DMS153 (cell line): Measurements from ENCODE around the gene RAB40C.

Experiments used
- DNase-seq: peaks from one replicate; lab custom pipeline; 2025; lab: John Stamatoyannopoulos, UW

The RAB40C gene

GRCh38 chr16:559021-559380, 30.9 kb upstream of the RAB40C start:
- no peak for DNase-seq

GRCh38 chr16:559411-560203, 30.3 kb upstream of the RAB40C start:
- DNase-seq, result no peak

GRCh38 chr16:560204-560700, 29.6 kb upstream of the RAB40C start, which contains the start of gene PRR35:
PRR35 (plus strand) TSS chr16:560394; CDS start chr16:563295, 2,901 bp downstream.
- DNase-seq, result no peak

- DNase-seq, result no peak
Measured at GRCh38 chr16:560701-561412, 29.0 kb upstream of the RAB40C start.

GRCh38 chr16:561413-561794, 28.5 kb upstream of the RAB40C start:
- DNase-seq, result no peak

GRCh38 chr16:561957-562938, 27.6 kb upstream of the RAB40C start:
- no peak for DNase-seq

- no peak for DNase-seq
Measured at GRCh38 chr16:563072-563644, 26.7 kb upstream of the RAB40C start.

- no peak for DNase-seq
Measured at GRCh38 chr16:564690-565418, 25.0 kb upstream of the RAB40C start.

GRCh38 chr16:565419-566330, 24.2 kb upstream of the RAB40C start:
- no peak for DNase-seq

GRCh38 chr16:566475-567372, 23.1 kb upstream of the RAB40C start, which contains the start of gene NHLRC4:
NHLRC4 (plus strand) TSS chr16:567005; CDS start chr16:568048, 1,043 bp downstream.
- peak; percentile 41 for DNase-seq

GRCh38 chr16:567373-568256, 22.3 kb upstream of the RAB40C start:
- DNase-seq, result no peak

GRCh38 chr16:568401-569258, 21.2 kb upstream of the RAB40C start:
- DNase-seq, result no peak

- DNase-seq, result no peak
Measured at GRCh38 chr16:569445-570254, 20.2 kb upstream of the RAB40C start, which contains the start of gene PIGQ. PIGQ (plus strand) TSS chr16:569968; CDS start chr16:574075, 4,107 bp downstream.

GRCh38 chr16:572865-573650, 16.8 kb upstream of the RAB40C start:
- DNase-seq, result no peak
